PFSK-1 (cell line): Measurements from ENCODE around the gene PLAGL1.

Experiments used
- FOXP2 ChIP-seq: optimal IDR thresholded peaks from 2 replicates; pipeline ENCODE3; 2011; ENCODE audit warnings: borderline replicate concordance, control low read depth, inconsistent platforms; ENCODE audit not compliant: insufficient read depth; ENCODE audit errors: extremely low read length, extremely low read depth
- POLR2AphosphoS5 ChIP-seq: IDR thresholded peaks from 2 replicates; pipeline ENCODE4 v1.6.1; 2012; ENCODE audit warnings: low read depth, mild to moderate bottlenecking, control low read depth, low read length, moderate library complexity
- REST ChIP-seq, 2 experiments: IDR thresholded peaks; 2 replicates each; pipeline versions ENCODE4 v1.6.1 to v1.8.0; 2011 to 2012; ENCODE audit warnings: low read depth in 2 of 2, low read length in 2 of 2, control low read depth in 1 of 2, inconsistent platforms in 1 of 2, mild to moderate bottlenecking in 1 of 2, moderate library complexity in 1 of 2; ENCODE audit not compliant: insufficient read depth in 1 of 2
- SIN3A ChIP-seq: IDR thresholded peaks from 2 replicates; pipeline ENCODE4 v1.6.1; 2012; ENCODE audit warnings: mild to moderate bottlenecking, low read length, moderate library complexity, borderline replicate concordance; ENCODE audit not compliant: insufficient read depth
- TAF1 ChIP-seq: IDR thresholded peaks from 2 replicates; pipeline ENCODE4 v1.6.1; 2012; ENCODE audit warnings: low read length, control low read depth, borderline replicate concordance; ENCODE audit not compliant: insufficient read depth

PLAGL1 gene

GRCh38 chr6:143969077-143969476, 39.0 kb downstream of the PLAGL1 start:
- TF ChIP-seq REST (IDR thresholded peaks at IDR 0.05; ENCODE audit: insufficient read depth in 1 of 2, low read depth in 2 of 2, low read length in 2 of 2) (no peak), POLR2AphosphoS5 (no peak), TAF1 (no peak), SIN3A (no peak), FOXP2 (no peak)

- no peak for TF ChIP-seq POLR2AphosphoS5
- TF ChIP-seq SIN3A = no peak
- TF ChIP-seq FOXP2 = no peak
- TF ChIP-seq REST (IDR thresholded peaks at IDR 0.05; ENCODE audit: insufficient read depth in 1 of 2, low read depth in 2 of 2, low read length in 2 of 2) = no peak
- TF ChIP-seq TAF1 = no peak
Observed at GRCh38 chr6:143967706-143968376, 40.2 kb downstream of the PLAGL1 start.

- TF ChIP-seq FOXP2 = no peak
- no peak for TF ChIP-seq TAF1
- no peak for TF ChIP-seq POLR2AphosphoS5
- no peak for TF ChIP-seq REST (IDR thresholded peaks at IDR 0.05; ENCODE audit: insufficient read depth in 1 of 2, low read depth in 2 of 2, low read length in 2 of 2)
- no peak for TF ChIP-seq SIN3A
Observed at GRCh38 chr6:143966312-143966711, 41.7 kb downstream of the PLAGL1 start.

DNA sequence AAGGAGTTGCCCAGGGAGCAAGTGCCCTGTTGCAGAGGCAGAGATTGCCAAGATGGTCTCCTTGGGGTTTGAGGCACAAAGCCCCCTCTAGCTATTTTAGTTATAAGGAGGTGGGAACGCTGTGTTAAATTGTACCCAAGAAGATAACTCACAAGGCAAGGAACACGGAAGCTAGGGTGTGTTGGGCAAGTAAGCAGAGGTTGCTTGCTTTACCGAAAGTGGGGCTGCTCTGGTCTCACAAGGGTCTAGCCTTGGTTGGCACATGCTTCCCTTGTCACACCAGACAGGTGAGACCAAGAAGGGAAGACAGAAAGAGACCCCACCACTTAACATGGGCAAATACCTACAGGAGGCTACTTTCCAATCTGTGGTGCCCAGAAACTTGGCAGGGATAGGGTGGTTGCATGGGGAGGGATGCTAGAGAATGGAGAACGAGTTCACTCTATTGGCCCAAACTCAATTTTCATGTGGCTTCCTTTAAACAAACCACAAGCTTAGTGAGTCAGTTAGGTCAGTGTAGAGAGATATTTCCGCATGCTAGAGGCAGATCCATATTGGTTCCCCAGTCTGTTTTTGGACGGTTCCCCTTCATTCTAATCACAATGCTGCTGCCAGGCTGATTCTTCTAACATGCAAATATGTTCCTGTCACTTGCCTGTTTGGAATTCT, 42.4 kb downstream of the PLAGL1 start:
- TF ChIP-seq POLR2AphosphoS5 = no peak
- TF ChIP-seq TAF1 = no peak
- TF ChIP-seq SIN3A = no peak
- no peak for TF ChIP-seq REST (IDR thresholded peaks at IDR 0.05; ENCODE audit: insufficient read depth in 1 of 2, low read depth in 2 of 2, low read length in 2 of 2)
- TF ChIP-seq FOXP2 = no peak

DNA sequence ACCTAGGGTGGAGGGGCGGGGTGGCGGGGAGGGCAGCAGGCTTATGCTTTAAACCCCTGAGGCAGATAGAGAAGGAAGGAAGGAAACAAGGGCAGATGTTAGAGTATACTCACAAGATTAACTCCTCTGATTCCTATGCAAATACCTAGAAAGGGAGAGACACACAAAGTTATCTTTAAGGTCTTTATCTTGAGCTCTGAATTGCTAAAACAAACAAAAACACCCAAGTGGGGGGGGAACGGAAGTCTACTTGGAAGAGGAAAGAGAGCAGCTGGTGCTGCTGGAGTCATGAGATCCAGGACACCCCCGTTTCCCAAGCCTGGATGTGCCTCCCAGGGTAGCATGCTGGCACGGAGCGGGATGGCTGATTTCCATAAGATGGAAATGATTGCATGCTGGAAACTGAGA, 43.4 kb downstream of the PLAGL1 start:
- no peak for TF ChIP-seq REST (IDR thresholded peaks at IDR 0.05; ENCODE audit: insufficient read depth in 1 of 2, low read depth in 2 of 2, low read length in 2 of 2)
- no peak for TF ChIP-seq SIN3A
- no peak for TF ChIP-seq FOXP2
- TF ChIP-seq POLR2AphosphoS5 = no peak
- no peak for TF ChIP-seq TAF1
